HG02884 (cell line): ENCODE measurements around the gene MRPS9.

Experiments used
- ATAC-seq: cut with Tn5 transposase; IDR thresholded peaks from one replicate; pipeline ENCODE4 v1.9.1; 2021; ENCODE audit warnings: mild to moderate bottlenecking, moderate library complexity; ENCODE audit not compliant: unreplicated experiment

MRPS9 gene

DNA sequence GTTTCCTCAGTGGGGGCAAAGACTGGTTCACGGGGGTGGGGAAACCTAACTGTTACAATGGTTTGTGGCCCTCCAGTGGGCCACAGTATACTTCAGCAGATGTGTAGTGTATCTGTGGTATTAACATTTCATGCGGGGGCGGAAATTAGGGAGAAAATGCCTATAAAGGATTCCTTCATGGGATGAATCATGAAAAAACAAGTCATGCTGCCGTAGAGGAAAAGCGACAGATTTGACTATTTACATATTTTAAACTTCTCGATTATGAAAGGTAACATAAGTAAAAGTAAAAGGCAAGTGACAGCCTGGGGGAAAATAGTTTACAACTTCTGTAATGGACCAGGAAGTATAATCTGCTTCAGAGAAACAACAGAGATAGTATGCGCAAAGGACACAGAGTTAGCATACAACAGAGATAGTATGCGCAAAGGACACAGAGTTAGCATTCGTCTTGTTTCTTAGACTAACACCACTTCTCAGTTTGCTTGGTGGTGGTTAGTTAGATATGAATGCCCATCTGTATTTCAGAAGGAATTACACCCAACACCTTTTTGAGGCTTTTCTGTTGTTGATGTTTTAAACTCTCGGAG lies 41.1 kb downstream of the MRPS9 start:
- ATAC-seq, result no peak

DNA sequence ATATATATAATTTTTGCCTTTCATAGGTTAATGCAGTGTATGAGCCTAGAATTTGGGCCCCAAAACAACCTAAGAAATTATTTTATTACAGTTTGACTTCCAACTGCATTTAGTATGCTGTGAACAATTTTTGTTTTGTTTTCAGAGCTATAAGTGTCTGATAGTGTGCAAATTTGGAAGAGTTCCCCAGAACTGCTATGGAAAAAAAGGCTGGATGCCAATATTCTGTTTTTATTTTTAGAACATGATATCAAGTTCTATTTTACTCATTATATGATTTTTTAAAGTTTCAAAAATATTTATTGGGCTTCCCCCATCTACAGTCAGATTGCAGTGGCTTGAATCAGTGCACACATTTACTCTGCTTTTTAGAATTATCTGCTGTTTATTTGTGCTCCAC lies 42.6 kb downstream of the MRPS9 start:
- ATAC-seq, result no peak

DNA sequence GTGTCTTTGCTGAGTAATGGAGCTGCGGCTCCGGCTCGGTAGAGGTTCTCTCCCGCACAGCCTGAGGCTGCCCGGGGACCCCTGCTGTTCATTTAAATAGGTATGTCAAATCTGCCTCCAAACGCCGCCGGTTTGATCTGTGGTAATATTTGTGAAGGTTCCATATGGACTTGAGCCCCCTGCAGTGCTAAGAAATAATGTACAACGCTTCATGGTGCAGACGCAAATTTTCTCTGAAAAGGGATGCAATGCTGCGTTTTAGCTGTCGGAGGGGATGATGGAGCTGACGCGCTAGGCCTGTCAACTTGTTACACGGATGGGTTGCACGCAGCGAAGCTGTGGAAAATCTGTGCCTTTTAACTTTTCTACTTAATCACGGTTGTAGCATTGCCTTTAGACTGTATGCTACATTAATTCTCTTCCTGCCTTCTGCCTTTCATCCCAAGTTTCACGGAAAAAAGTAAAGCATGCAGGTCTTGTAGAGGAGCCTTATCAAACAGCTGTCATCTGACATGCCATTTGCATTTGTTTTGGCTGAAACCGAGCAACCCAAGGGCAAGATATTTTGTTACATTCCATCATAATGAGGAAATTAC lies 43.2 kb downstream of the MRPS9 start:
- no peak for ATAC-seq

DNA sequence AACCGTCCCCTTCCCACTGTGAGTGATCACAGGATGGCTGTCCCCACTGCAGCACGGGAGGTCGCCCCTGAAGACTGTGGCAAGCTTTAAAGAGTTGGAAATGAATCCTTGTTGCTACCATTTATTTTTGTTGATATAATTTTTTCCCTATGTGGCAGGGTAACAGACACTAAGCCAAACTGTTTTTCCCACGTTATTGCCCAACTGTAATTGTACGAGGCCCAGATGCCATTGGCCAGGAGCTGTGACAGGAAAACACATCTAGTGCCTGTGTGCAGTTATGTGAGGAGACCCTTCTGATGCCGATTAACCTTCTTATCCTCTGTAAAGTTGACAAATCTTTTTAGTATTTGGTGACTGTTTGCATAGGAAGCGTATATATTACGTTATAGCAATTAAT lies 44.2 kb downstream of the MRPS9 start:
- no peak for ATAC-seq

DNA sequence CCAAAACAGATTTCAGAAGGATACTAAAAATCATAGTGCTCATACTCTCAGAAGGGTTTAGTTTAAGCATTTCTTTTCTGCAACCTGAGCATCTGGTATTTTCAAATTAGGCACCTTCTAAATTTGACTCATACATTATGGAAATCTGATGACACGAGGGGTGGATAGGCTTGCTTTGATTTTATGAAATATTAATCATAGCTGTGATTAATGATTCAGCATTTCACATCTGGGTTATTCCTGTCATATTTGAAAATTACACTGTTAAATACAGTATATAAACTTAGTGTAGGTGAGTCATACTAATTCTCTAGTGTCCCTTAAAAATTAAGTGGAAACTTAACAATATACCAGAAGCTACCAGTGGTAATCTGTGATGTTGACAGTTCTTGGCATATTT lies 47.7 kb downstream of the MRPS9 start:
- no peak for ATAC-seq

DNA sequence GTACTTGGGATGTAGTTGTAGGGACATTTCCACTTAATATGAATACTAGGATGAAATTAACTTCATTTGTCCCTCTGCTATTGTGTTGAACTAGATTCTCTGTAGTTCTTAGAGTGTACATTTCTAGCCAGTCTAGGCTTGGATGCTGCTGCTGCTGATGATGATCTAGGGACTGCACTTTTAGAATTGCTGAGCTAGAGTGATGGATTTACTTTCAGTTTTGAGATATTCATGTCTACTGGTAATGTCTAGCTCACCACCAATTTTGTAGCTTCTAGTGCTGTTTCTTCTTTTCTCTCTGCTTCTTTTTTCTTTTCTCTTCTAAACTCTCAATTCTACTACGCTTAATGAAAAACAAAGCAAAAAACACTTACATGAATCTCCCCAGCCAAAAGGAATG lies 49.4 kb downstream of the MRPS9 start:
- no peak for ATAC-seq

DNA sequence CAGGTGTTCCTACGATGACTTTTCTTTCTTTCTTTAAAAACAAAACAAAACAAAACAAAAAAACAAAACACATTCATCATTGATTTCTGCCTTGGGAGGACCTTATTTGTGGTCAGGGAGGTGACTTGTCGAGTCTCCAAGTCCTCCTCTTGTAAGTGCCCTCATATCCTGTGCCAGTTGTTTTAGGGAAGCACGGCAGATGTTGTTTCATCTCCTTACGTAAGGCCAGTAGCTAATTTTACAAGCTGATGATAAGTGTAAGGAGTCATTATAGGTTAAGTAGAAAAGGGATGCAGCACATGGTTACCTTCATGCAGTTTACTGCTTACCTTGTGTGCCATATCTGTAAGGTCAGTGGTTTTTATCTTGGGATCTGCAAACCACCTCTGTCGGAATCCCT lies 52.2 kb downstream of the MRPS9 start:
- ATAC-seq, result no peak

DNA sequence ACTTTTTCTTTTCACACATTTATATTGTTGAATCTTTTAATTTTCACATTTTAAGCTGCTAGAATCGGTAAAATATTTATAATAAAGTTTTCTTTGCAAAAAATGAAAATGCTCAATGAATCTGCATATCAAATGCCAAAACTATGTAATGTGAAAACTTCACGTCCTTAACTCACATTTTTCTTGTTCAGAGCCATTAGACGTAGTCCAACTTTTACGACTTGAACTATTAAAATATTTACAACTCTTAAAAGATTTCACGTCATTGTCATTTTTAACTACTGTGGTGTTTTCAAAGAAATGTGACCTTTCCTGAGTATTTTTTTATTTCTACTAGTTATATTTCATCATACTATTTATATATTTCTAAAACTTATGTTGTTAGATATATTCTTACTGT lies 54.9 kb downstream of the MRPS9 start:
- no peak for ATAC-seq

DNA sequence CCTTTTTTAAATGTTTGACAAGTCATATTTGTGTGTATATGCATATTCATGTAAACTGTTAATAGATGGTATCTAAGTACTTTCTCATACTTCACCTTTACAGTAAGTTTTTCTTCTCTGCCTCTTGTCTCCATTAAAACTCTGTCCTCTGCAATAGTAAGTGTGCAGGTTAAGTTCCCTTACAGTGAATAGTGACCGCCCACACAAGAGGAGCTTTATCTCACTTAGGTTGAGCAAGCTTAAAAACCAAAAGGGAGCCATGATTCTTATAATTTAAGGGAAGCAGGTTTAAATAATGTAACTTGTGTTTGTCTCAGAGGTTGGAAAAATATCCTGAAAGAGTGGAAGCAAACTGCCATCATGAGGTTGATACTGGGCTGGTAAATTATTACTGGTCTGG lies 61.3 kb downstream of the MRPS9 start:
- no peak for ATAC-seq

DNA sequence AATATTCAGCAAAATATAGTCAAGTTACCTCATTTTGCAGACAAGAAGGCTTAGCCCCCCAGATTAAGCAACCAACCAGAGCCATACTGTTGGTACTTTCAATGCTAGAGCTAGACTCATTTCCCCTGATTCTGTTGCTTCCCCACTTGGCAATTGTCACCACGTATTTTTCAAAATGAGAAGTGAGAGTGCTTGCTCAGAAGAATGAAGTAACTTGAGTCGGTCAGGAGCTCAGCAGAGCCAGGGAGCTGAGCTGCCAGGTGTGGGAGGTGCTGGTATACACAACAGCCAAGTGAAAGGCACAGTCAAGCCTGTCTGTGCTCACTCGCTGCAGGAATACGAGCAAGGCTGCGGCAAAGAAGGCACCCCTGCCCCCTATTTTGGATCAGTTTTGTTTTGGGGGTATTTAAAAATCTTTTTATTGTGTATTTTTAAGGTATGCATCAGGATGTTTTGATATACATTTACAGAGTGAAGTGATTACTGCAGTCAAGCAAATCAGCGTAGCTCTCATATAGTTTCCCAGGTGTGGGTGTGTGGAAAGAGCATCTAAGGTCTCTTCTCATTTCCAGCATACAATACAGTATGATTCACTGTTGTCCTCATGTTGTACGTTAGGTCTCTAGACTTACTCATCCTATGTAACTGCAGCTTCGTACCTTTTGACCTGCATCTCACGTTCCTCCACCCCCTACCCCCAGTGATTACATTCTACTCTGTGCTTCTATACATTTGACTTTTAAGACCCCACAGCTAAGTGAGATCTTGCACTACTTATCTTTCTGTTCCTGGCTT lies 62.4 kb downstream of the MRPS9 start:
- ATAC-seq, result peak; percentile 97

DNA sequence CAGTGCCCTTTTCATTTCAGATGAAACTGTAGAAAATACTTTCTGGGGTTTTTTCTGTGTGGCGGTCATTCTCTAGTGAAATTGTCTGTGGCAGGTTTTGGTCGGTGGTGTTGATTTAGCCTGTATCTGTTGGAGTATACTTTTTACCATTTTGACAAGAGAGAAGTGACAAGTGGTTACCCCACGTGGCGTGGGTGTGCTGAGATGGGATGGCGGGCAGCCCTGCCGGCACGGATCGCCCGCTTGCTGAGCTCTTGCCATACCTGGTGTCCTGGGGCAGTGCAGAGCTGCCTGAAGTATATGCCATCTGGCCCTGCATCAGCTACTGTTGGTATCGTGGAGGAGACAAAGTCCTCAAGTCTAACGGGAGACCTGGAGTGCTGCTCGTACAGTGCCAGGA lies 64.1 kb downstream of the MRPS9 start:
- no peak for ATAC-seq

DNA sequence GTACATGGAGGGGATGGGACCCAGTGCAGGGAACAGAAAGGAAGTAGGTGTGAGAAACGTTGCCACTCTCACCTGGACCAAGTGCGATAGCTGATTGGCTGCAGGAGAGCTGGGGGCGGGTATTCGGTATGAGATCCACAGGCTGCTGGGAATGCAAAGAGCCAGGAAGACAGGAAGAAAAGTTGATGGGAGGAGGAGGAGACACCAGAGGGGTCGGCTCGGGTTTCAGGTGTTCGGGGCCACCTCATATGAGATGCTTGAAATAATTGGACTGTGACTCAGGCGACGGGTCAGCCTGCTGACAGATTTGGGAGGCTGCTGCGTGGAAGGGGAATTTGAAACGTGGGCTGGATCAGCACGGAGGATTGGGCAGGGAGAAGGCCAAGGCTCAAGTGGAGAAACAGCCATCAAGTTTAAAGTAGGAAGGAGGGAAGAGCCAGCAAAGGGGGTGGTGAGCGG lies 65.1 kb downstream of the MRPS9 start:
- ATAC-seq, result no peak

DNA sequence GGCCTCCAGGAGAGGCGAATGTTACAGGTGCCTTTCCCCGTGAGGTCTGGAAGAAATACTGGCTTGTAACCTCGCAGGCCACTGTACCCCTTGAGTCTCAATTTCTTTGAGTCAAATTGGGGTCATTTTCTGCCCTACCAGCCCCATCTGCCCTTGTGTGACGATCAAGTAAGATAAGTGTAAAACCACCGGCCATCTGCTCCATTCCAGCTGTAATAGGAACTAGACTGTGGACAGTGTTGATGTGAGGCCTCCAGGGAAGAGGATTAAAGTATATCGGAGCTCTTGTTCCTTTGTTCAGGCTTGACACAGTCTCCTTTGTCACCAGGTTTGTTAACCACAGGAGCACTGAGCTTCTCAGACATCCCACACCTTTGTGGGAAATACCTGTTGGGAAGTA lies 65.6 kb downstream of the MRPS9 start:
- no peak for ATAC-seq

DNA sequence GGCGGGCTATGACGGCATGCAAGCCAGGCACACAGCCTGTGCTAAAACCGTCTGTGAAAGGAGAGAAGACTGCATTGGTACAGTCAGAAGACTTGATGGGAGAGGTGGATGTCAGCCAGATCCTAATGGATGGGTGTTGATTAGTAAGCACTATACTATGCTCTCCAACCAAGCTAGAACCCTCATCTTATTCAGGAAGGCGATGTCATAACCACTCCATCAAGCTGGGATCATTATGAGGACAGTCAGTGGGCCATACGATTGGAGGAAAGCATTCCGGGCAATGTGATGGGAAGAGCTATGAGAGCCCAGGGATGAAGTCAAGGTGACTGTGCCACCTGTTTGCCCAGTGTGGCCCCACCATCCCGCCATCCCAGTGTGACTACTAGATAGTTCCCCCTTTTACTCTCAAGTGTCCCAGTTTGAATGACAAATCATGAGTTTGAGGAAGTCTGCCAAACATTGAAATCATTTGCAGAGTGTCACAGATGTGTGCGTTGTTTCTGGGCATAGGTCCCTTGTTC lies 66.4 kb downstream of the MRPS9 start:
- no peak for ATAC-seq

DNA sequence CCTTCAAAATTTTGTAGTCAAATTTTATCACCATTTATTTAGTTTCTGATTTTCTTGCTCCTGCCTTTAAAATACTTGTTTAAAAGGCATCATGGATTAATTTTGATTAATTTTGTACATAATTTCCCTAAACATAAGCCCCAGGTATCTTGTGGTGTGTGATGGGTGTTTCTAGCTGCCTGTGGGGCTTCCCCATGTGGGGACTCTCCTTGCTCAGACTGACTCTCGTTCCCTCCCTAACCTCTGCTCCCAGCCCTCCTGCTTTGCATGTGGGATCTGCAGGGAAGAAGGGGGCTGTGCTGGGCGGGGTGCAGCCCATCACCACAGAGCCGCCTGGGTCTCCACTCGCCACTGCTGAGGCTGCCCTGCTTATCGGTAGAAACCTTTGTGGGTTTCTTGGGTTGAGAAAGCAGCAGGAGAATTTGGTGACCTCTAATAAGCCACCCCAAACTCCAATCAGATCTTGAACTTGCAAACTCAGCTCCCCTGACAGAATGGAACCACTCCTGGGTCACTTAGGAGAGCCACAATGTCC lies 72.5 kb downstream of the MRPS9 start:
- no peak for ATAC-seq

DNA sequence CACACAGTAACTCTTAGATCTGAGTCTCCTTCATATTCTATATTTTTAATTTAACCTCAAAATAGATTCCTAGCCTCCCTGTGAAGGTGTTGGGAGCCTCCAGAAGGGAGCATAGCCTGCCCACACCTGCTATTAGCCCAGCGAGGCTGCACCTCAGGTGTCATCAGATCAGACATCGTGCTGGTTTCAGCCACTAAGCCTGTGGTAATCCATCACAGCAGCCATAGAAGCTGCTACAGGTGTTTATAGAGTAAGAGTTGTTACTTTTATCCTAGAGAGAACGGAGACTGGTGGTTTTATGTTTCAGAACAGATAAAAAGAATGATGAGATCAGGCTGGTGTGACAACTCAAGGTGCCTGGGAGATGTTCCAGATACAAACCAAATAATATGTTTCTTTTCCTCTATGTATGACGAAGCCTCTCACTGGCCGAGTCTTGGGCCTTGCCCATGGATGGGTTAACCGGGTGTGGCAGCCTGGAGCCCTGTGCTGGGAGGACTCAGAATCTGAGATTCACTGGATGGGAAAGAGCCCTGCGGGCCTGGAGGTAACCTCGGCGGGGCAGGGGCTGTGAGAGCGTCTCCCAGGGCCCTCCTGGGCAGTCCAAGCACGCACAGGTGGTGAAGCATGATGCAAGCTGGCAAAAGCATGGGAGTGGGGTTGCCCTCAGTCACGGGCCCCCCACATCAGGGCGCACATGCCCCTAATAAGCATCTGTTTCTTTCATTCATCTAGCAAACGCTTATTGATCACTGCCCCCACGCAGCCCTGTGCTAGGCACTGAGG lies 73.7 kb downstream of the MRPS9 start:
- ATAC-seq, result no peak

DNA sequence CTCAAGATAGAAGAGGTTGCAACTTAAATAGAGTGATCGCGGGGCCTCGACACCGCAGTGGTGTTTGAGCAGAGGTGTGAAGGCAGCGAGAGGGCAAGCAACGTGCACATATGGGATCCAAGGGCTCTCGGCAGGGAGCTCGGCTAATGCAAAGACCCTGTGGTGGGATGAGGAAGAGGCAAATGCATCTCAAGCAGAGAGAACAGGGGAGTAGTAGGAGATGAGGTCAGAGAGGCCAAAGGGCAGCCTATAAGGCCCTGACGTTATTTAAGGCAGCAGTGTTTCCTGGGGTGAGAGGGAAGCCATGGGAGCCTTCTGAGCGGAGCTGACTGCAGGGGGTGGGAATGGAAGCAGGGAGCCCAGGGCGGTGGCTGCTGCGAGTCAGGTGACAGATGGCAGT lies 74.5 kb downstream of the MRPS9 start:
- no peak for ATAC-seq

DNA sequence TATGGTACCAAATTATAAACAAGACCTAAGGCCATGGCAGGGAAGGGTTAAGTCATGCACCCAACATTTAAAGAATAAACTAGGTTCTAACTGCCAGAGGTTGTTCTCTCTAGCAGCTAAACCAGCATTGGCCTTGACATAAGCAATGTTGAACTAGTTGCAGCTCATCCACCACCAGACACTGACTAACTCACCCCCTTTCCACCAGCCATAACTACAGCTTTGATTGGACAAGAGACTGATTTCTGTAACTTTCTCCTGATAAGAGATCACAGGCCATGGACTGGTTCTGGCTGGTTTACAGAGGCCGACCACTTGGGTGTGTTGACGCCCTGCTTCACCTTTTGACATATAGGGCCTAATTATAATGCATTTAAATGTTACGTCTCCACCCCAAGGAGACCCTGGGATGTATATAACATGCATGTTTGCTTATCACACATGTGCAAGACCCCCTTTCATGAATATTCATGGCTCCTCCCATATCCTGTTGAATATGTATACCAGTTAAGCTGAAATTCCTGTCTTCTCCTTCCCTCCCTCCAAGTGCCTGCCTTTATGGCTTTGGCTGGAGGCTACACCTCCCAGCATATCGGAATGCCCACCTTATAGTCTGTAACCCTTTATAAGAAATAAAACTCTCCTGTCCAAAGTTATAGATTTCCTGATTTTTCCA lies 75.9 kb downstream of the MRPS9 start:
- no peak for ATAC-seq

DNA sequence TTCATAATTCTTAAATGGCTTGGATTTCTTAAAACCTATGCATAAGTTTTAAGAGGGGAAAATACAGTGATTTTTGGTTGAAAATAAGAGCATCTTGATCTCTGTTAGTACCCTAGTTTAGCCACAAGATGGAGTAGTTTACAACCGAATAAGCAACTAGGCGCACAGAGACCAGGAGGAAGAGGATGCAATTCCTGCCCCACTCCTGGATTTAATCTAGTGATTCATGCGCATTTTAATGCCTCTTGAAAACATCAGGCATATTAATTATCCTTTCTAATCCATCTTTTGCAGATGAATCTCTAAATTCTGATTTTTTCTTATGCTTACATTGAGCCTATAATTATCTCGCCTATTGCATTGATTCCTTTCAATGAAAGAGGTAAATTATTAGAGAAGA lies 76.7 kb downstream of the MRPS9 start:
- no peak for ATAC-seq

DNA sequence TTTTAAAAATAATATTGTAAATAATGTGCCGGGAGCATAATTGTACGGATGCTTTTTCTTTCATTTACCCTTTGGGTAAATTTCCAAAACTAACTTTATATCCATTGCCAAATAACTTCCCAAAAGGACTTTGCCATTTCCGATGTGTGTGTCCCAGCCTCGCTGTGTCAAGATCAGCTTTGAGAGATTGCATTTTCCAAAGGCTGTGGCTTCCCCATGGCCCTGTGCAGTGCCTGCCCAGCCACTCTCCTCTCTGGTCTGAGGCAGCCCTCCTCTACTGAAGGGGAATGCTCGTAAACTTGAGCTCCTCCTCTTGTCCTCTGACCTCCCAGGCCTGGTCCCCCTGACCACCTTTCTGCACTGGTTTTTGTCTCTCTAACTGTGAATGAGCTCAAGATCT lies 78.5 kb downstream of the MRPS9 start:
- ATAC-seq, result no peak

DNA sequence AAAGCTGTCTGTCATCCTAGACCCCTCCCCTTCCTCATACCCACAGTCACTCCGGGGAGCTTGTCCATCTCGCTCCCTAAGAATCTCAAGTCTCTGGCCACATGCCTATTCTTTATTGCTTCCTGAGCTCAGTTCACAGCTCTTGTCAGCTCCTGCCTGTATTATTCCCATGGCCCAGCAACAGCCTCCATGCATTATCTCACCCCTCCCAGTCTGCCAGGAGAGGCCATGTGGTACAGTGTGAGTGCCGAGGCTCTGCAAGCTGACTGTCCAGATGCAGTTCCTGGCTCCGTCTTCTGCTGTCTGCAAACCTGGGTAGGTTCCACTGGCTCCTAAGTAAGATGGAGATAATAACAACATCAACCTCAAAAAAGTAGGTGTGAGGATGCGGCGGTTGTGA lies 79.7 kb downstream of the MRPS9 start:
- no peak for ATAC-seq
